NCI-H345 treated with DMSO at 0.1 percent for 48 hours (cell line): ENCODE data around the gene PHB1.
"Not testable (repeated sequence)": the region's sequence is repeated elsewhere in the genome, so short reads cannot be mapped to it uniquely, and the experiment has no call there.

ENCODE experiments used
- DNase-seq: peaks from one replicate; lab custom pipeline; 2025; ENCODE audit not compliant: unreplicated experiment; lab: John Stamatoyannopoulos, UW

The PHB1 gene

GRCh38 chr17:49406421-49407061 is 8.1 kb downstream of the PHB1 start:
- no peak for DNase-seq

- DNase-seq, result no peak
Observed at GRCh38 chr17:49404906-49405305, 9.8 kb downstream of the PHB1 start.

- DNase-seq, result no peak
Observed at GRCh38 chr17:49404361-49404760, 10.3 kb downstream of the PHB1 start.

GRCh38 chr17:49403514-49404289 is 11.0 kb downstream of the PHB1 start:
- DNase-seq, result no peak

- no peak for DNase-seq
Observed at GRCh38 chr17:49402706-49403105, 12.0 kb downstream of the PHB1 start.

- no peak for DNase-seq
Observed at GRCh38 chr17:49401971-49402611, 12.6 kb downstream of the PHB1 start.

GRCh38 chr17:49399995-49400394 is 14.7 kb downstream of the PHB1 start:
- DNase-seq, result no peak

GRCh38 chr17:49397586-49397985 is 17.1 kb downstream of the PHB1 start:
- no peak for DNase-seq

- DNase-seq, result no peak
Observed at GRCh38 chr17:49393491-49394255, 21.0 kb downstream of the PHB1 start.

- DNase-seq, result no peak
Observed at GRCh38 chr17:49390548-49391324, 23.9 kb downstream of the PHB1 start.

- DNase-seq, result not testable (repeated sequence)
Observed at GRCh38 chr17:49389514-49390347, 25.0 kb downstream of the PHB1 start.

- no peak for DNase-seq
Observed at GRCh38 chr17:49388692-49389513, 25.8 kb downstream of the PHB1 start.

- DNase-seq, result no peak
Observed at GRCh38 chr17:49388290-49388640, 26.4 kb downstream of the PHB1 start.

GRCh38 chr17:49387498-49388289 is 27.0 kb downstream of the PHB1 start:
- no peak for DNase-seq

GRCh38 chr17:49386373-49386772 is 28.3 kb downstream of the PHB1 start:
- no peak for DNase-seq

GRCh38 chr17:49384951-49385350 is 29.7 kb downstream of the PHB1 start:
- no peak for DNase-seq

- no peak for DNase-seq
Observed at GRCh38 chr17:49383060-49383459, 31.6 kb downstream of the PHB1 start.

GRCh38 chr17:49382556-49382955 is 32.1 kb downstream of the PHB1 start:
- no peak for DNase-seq
